GM21786 (cell line): ENCODE measurements around the gene RNASE4.
A peak's percentile ranks its signal among the peaks of the same experiment; 100 is the strongest.

Experiments used
- ATAC-seq: cut with Tn5 transposase; IDR thresholded peaks from one replicate; pipeline ENCODE4 v1.9.1; 2021; ENCODE audit not compliant: unreplicated experiment

RNASE4 gene

GRCh38 chr14:20671597-20672283 is 12.6 kb upstream of the RNASE4 start:
- ATAC-seq: peak; percentile 38

GRCh38 chr14:20675669-20676068 is 8.7 kb upstream of the RNASE4 start:
- ATAC-seq: no peak

- no peak for ATAC-seq
Observed at GRCh38 chr14:20676072-20676471, 8.3 kb upstream of the RNASE4 start.

GRCh38 chr14:20679907-20680306 is 4.5 kb upstream of the RNASE4 start:
- ATAC-seq: no peak

GRCh38 chr14:20680363-20680762 is 4.0 kb upstream of the RNASE4 start:
- ATAC-seq: no peak

GRCh38 chr14:20680843-20681347 is 3.5 kb upstream of the RNASE4 start:
- peak; percentile 24 for ATAC-seq

- peak; percentile 15 for ATAC-seq
Observed at GRCh38 chr14:20681348-20682126, 2.8 kb upstream of the RNASE4 start.

- no peak for ATAC-seq
Observed at GRCh38 chr14:20682127-20682434, 2.3 kb upstream of the RNASE4 start.

- ATAC-seq: peak; percentile 37
Observed at GRCh38 chr14:20682435-20683124, 1.8 kb upstream of the RNASE4 start.

GRCh38 chr14:20683125-20683890 is 1.1 kb upstream of the RNASE4 start:
- ATAC-seq: peak; percentile 16

GRCh38 chr14:20684662-20685456 is 499 bp downstream of the RNASE4 start:
- no peak for ATAC-seq

GRCh38 chr14:20686386-20687143 is 2.2 kb downstream of the RNASE4 start:
- no peak for ATAC-seq

- ATAC-seq: no peak
Observed at GRCh38 chr14:20687362-20688166, 3.2 kb downstream of the RNASE4 start.

- no peak for ATAC-seq
Observed at GRCh38 chr14:20688167-20688839, 3.9 kb downstream of the RNASE4 start, which contains the start of gene ANG. Gene ANG (plus strand): TSS chr14:20688764. CDS start chr14:20693565, 4,801 bp downstream.

- no peak for ATAC-seq
Observed at GRCh38 chr14:20690848-20691640, 6.7 kb downstream of the RNASE4 start.

- no peak for ATAC-seq
Observed at GRCh38 chr14:20692116-20692751, 7.9 kb downstream of the RNASE4 start.

- no peak for ATAC-seq
Observed at GRCh38 chr14:20696764-20697163, 12.4 kb downstream of the RNASE4 start.
